Panc1 (cell line): ENCODE results near the gene HOXA7.

Experiments used
- CTCF ChIP-seq: fragments of 450-650 bp; IDR thresholded peaks from 2 replicates; pipeline ENCODE4 v1.5.1; 2017; ENCODE audit warnings: mild to moderate bottlenecking
- TF ChIP-seq, protein P1 (sequence below), 2 experiments: IDR thresholded peaks; 2 replicates each; pipeline ENCODE4 v1.6.1; 2011 to 2012; ENCODE audit warnings: low read depth in 2 of 2, control low read depth in 1 of 2, low read length in 1 of 2, mild to moderate bottlenecking in 1 of 2, moderate library complexity in 1 of 2; ENCODE audit not compliant: insufficient read depth in 1 of 2

DNA sequence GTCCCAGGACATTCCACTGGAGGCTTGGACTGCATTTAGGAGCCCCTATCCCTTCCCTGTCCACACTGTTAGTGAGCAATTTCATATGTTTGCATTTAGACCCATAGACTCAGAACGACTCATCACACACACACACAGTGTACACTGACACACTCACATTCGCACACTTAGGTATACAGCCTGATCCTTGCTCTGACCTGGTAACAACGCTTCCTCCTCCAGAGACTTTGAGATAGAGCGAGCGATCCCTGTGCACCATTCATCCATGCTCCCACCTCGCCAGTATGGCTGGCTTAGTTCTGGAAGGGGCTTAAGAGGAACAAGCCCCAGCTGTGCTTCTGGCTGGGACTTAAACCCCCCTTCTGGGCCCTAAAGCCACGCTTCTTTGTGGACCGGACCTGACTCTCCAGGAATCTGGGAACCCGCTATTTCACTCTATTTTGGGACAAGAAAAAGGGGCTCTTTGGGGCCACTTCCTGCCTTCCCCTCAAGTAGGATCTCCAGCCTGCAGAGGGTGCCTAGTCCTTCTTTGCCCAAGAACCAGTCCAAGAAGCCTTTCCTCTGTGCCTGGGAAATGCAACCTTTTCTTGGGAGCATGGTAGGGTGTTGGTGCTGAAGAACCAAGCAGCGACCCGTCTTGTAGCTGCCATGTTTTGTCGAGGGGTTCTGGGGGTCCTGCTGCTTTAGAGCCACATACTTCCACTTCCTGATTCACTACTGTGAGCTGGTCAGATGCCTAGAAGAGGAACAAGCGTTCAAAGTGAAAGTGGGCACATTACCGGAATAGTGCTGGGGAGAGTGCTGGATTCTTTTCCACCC lies 44.5 kb upstream of the HOXA7 start:
- TF ChIP-seq CTCF, result no peak
- TF ChIP-seq, protein P1, sequence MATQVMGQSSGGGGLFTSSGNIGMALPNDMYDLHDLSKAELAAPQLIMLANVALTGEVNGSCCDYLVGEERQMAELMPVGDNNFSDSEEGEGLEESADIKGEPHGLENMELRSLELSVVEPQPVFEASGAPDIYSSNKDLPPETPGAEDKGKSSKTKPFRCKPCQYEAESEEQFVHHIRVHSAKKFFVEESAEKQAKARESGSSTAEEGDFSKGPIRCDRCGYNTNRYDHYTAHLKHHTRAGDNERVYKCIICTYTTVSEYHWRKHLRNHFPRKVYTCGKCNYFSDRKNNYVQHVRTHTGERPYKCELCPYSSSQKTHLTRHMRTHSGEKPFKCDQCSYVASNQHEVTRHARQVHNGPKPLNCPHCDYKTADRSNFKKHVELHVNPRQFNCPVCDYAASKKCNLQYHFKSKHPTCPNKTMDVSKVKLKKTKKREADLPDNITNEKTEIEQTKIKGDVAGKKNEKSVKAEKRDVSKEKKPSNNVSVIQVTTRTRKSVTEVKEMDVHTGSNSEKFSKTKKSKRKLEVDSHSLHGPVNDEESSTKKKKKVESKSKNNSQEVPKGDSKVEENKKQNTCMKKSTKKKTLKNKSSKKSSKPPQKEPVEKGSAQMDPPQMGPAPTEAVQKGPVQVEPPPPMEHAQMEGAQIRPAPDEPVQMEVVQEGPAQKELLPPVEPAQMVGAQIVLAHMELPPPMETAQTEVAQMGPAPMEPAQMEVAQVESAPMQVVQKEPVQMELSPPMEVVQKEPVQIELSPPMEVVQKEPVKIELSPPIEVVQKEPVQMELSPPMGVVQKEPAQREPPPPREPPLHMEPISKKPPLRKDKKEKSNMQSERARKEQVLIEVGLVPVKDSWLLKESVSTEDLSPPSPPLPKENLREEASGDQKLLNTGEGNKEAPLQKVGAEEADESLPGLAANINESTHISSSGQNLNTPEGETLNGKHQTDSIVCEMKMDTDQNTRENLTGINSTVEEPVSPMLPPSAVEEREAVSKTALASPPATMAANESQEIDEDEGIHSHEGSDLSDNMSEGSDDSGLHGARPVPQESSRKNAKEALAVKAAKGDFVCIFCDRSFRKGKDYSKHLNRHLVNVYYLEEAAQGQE (IDR thresholded peaks at IDR 0.05; ENCODE audit: insufficient read depth in 1 of 2, low read depth in 2 of 2, low read length in 1 of 2), result no peak
